OCI-LY3 (cell line): ENCODE measurements around the gene TIMM13.

Source experiments
- EZH2phosphoT487 ChIP-seq: fragments of 200-600 bp; shearing (Covaris generic); IDR thresholded peaks from 2 replicates; pipeline ENCODE4 v1.6.1; 2018; ENCODE audit warnings: antibody characterized with exemption, mixed run types, low read depth
- TF ChIP-seq, protein P1 (sequence below): fragments of 200-600, 300-600 bp; sonication (generic); IDR thresholded peaks from 2 replicates; pipeline ENCODE4 v1.5.1; 2014; ENCODE audit warnings: antibody characterized with exemption, low read length, low read depth

DNA sequence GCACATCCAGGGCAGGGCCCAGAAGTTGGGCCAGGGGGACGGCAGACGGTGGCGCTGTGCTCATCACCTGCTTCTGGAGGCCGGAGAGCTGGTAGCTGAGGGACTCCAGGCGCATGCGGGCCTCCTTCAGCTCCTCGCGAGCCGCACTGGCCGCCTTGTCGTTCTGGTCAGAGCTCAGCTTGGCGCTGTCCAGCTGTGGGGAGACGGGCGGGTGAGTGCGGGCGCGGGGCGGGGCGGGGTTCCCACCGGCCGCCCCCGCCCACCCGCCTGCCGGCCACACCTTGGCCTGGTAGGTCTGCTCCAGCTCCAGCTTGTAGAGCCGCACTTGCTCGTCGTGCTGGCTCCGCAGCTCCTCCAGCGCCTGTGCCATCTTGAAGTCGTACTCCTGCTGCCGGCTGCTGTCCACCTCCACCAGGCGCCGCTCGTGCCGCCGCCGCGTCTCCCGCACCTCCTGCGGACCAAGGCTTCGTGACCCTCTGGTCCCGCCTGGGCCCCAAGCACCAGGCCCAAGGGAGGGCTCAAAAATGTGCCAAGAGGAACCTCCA is 7.4 kb upstream of the TIMM13 start:
- TF ChIP-seq, protein P1, sequence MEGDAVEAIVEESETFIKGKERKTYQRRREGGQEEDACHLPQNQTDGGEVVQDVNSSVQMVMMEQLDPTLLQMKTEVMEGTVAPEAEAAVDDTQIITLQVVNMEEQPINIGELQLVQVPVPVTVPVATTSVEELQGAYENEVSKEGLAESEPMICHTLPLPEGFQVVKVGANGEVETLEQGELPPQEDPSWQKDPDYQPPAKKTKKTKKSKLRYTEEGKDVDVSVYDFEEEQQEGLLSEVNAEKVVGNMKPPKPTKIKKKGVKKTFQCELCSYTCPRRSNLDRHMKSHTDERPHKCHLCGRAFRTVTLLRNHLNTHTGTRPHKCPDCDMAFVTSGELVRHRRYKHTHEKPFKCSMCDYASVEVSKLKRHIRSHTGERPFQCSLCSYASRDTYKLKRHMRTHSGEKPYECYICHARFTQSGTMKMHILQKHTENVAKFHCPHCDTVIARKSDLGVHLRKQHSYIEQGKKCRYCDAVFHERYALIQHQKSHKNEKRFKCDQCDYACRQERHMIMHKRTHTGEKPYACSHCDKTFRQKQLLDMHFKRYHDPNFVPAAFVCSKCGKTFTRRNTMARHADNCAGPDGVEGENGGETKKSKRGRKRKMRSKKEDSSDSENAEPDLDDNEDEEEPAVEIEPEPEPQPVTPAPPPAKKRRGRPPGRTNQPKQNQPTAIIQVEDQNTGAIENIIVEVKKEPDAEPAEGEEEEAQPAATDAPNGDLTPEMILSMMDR, result no peak
- TF ChIP-seq EZH2phosphoT487, result no peak
